HS-5 (cell line): ENCODE data around the gene EFNA3.

Experiments
- DNase-seq: peaks from one replicate; pipeline ENCODE4 v3.0.0-alpha.2; 2012; ENCODE audit warnings: low read depth

The EFNA3 gene

DNA sequence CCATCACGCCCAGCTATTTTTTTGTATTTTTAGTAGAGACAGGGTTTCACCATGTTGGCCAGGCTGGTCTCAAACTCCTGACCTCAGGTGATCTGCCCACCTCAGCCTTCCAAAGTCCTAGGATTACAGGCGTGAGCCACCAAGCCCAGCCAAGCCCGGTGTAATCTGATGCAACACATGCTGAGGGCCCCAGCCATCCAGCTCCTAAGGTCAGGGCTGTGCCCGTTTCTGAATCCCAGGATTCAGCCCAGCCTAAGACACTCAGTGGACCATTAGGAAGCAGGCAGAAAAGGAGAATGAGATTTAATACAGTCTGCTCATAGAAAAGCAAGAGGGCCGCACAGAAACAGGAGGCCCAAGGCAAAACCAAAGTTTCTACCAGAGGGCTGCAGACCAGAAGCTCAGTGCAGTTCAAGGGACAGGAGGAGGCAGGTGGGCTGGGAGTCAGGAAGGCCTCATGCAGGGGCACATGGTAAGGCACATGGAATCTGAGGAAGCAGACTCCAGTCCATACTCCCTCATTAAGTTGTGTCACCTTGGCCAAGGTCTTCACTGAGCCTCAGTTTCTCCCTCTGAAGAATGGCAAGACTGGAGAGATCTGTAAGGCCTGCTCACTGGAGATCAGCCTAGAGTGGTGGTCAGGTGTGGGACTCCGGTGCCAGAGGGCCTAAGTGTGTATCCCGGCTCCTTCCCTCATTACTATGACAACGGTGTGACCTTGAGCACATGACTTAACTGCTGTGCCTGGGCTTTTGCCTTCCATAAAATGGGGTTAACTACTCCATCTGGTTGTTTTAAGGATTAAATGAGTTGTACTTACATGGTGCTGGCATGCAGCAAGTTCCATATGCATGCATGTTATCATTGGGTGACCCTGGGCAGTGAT, 29.9 kb upstream of the EFNA3 start:
- no peak for DNase-seq

GRCh38 chr1:155049651-155050559, 28.7 kb upstream of the EFNA3 start:
- DNase-seq: no peak

DNA sequence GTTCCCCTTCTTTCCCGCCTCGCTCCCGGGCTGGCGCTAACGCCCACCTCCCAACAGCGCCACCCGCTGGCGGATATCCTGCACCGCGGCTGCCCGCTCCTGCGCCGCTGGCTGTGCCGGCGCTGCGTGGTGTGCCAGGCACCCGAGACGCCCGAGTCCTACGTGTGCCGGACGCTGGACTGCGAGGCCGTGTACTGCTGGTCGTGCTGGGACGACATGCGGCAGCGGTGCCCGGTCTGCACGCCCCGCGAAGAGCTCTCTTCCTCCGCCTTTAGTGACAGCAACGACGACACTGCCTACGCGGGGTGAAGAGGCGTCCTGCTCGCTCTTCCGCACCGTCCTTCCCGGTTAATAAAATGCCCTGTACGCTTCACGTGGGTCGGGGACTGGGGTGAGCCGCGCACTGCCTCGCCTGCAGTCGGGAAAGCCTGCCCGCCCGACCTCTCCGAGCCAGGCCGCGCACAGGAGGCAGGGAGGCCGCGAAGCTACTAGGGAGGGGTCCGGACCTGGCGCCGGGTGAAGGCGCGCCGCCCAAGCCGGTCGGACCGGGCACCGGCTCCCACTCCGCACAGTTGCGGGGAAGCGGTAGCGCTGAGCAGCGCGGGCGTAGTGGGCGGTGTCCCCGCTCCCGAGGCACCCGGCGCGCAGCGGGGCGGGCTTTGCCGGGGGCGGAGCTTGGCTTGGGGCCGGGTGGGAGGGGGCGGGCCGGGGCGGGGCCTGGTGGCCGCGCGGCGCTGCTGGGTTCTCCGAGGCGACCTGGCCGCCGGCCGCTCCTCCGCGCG, 27.9 kb upstream of the EFNA3 start, which contains the start of gene ADAM15:
Gene ADAM15 (plus strand): TSS at position 757 of the 782 bp plus-strand sequence. CDS start 71 bp downstream, outside the sequence.
- DNase-seq: no peak

GRCh38 chr1:155051342-155051776, 27.3 kb upstream of the EFNA3 start:
- no peak for DNase-seq

- DNase-seq: no peak
Measured at GRCh38 chr1:155051777-155052398, 26.7 kb upstream of the EFNA3 start.

GRCh38 chr1:155052439-155053395, 25.9 kb upstream of the EFNA3 start:
- no peak for DNase-seq

DNA sequence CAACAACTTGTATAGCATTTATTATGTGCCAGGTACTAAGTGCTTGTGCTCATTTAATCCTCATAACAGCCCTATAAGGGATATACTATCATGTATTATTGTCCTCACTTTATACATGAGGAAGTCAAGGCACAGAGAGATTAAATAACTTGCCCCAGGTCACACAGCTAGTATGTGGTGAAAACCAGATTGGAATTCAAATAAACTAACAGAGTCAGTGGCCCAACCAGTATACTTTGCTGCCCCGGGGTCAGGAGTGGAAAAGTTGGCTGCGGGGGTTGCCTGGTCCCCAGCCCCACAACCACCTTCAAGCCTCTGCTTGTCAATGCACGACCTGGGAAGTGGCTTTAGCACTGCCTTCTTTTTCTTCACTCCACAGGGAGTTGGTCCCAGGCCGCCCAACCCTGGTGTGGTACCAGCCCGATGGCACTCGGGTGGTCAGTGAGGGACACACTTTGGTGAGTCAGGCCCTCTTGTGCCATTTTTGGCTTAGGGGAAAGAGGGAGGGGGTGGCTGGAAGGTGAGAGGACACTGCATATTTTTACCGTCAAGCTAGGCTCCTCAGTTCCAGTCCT, 25.0 kb upstream of the EFNA3 start:
- no peak for DNase-seq

- DNase-seq: no peak
Measured at GRCh38 chr1:155057104-155057503, 21.5 kb upstream of the EFNA3 start.

DNA sequence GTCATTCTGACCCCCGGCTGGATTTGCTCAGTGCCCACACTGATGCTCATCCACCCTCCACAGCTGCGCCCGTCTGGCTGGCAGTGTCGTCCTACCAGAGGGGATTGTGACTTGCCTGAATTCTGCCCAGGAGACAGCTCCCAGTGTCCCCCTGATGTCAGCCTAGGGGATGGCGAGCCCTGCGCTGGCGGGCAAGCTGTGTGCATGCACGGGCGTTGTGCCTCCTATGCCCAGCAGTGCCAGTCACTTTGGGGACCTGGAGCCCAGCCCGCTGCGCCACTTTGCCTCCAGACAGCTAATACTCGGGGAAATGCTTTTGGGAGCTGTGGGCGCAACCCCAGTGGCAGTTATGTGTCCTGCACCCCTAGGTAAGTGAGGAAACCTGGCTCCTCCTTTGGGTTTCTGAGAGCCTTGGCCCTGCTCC, 20.8 kb upstream of the EFNA3 start:
- DNase-seq: no peak

DNA sequence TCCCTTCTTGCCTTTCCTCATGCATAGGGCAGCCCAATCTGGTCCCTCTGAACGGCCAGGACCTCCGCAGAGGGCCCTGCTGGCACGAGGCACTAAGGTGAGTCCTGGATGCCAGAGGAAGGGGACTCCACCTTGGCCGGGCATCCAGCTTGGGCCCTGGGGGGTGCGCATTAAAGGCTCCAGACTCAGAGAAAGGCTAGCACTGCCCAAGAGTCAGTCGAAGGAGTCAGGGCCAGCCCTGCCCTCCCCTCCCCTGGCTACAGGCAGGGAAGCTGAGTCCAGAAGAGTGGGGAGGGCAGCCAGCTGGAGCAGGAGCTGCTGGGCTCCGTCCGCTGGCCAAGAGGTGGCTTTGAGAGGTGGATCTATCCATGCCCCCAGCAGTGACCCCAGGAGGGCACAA, 17.9 kb upstream of the EFNA3 start:
- DNase-seq: no peak

DNA sequence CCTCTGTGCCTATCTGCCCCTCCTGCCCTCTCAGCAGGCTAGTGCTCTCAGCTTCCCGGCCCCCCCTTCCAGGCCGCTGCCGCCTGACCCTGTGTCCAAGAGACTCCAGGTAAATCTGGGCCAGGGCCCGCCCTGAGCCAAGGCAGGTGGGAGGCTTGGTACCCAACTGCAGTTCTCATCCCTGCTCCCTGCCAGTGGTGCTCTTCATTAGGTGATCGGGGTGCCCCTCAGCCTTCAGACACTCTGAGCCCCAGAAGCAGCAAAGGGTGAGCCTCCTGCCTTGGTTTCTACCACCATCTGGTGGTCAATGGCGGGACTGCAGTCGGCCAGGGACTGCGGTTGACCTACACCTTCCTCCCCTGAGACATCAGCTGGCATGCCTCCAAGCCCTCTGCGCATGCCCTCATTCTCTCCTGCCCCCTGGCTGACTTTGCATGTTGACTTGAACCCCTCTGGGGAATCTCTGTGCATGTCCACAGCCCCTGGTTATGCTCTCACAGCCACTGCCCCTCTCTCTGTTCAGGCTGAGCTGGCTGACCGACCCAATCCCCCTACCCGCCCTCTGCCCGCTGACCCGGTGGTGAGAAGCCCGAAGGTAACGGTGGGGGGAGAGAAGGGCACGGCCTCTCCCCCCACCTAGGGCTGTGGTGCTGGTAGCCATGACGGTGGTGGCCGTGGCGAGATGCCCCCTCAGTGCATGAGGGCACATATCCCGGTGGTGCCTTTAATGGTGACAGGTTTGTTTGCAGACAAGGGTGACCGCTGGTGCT, 17.1 kb upstream of the EFNA3 start:
- DNase-seq: no peak

GRCh38 chr1:155062151-155062686, 16.4 kb upstream of the EFNA3 start:
- DNase-seq: no peak

GRCh38 chr1:155062702-155063411, 15.8 kb upstream of the EFNA3 start:
- DNase-seq: no peak

- no peak for DNase-seq
Measured at GRCh38 chr1:155063550-155064110, 15.0 kb upstream of the EFNA3 start, which contains the start of gene EFNA4. Gene EFNA4, plus strand, starts transcription at chr1:155063740. Its CDS starts 84 bp downstream, at chr1:155063824.

- no peak for DNase-seq
Measured at GRCh38 chr1:155064111-155064831, 14.4 kb upstream of the EFNA3 start.

DNA sequence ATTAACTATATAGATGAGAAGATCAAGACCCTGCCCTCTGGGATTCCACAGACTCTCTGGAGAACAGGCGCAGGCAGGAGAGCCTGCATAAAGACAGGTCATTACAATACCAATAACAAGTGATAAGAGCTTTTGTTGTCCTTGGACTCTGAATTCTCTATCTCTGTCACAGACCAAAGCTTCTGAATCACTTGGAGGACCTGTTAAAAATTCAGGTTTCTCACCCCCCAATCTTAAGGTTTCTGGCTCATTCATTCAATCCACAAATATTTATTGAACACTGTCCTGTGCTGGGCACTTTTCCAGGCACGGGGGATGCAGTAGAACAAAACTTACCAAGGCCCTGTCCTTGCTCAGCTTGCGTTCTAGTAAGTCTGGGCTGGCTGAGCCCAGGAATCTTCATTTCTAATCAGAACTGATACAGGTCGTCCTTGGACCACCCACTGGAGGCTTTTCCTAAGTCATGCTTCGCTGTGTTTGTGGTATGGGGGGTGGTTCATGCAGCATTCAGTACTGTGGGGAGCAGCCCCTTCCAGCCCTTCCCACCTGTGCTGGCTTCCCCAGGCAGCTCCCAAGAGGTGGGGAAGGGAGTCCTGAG, 13.7 kb upstream of the EFNA3 start:
- no peak for DNase-seq

GRCh38 chr1:155066777-155067176, 11.9 kb upstream of the EFNA3 start:
- DNase-seq: no peak
